HL-60/S4 (cell line): ENCODE measurements around the gene ECD.

Source experiments
- in situ Hi-C: fragments of 300-500 bp; cut with MboI; formaldehyde crosslinking; loops from 2 replicates; pipeline ENCODE4 v1.14.3; 2022; ENCODE audit warnings: low sequenced_read_pairs

ECD gene

GRCh38 chr10:73099141-73099540 lies 68.7 kb downstream of the ECD start:
- in situ Hi-C loops, result no loop called here

GRCh38 chr10:73097305-73097670 lies 70.5 kb downstream of the ECD start:
- in situ Hi-C loops, result no loop called here

GRCh38 chr10:73096449-73097304 lies 71.1 kb downstream of the ECD start, which contains the start of gene P4HA1:
TSS of gene P4HA1 (minus strand) at chr10:73096866. CDS start at chr10:73074883, 21,983 bp downstream.
- in situ Hi-C loops, result no loop called here

GRCh38 chr10:73096041-73096448 lies 71.8 kb downstream of the ECD start:
- in situ Hi-C loops, result no loop called here

- in situ Hi-C loops, result no loop called here
These were observed 72.3 kb downstream of the ECD start for GRCh38 chr10:73095481-73096021.

DNA sequence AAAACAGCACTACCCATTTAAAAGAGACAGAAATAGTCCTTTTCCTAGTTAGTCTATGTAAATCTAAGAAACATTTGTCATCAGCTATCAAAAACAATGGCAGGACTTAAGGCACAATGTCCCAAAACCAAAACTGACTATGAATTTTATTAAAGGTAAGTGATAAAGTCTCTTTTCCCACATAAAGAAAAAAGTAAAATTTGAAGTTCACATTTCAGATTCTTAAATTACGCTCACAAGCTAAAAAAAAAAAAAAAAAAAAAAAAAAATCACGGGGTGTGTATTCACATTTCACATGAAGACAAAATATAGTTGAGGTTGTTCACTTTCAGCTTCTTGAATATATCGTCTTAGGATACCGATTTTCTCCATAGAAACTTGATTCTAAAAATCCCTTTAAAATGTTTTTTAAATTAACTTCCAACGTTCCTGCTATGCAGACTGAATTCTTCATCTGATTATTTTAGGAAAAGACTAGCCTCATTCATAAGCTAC lies 72.8 kb downstream of the ECD start:
- in situ Hi-C loops, result no loop called here

DNA sequence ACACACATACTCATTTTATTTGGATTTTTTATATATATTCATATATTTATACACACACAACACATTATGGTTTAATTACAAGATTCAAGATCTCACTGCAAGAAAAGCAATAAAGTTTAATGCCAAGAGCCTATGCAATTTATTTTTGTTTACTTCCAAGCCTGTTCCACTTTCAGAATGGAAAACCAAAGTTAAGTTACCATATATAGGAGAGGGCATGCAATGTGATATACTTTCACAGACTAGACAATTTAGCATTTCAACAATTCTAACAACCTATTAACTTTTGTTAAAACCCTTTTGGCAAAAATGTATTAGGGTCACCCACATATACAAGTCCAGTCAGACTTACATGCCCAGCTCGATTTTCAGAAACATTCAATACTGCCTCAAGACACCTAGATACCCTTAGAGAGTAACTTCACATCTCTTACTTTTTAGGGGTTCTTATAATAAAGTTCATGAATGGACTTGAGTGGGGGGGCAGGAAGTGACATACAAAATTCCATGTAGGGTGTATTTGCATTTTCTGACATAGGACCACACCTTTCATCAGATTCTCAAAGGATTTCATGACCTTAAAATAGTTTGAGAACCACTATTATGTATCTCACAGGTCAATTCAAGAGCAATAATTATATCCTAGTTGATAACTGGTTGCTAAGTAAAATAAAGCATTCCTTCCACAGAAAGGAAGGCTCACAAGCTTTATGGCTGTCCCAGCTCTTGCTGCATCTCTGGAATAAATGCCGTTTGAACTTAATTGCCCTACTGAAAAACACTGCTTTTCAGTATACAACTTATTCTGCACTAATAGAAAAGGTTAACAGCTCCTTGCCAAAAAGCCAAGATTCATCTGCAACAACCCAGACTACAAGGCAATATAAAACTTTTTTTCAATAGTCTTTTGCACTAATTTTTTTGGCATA lies 73.6 kb downstream of the ECD start:
- in situ Hi-C loops, result no loop called here

- in situ Hi-C loops, result no loop called here
These were observed 75.0 kb downstream of the ECD start for GRCh38 chr10:73092830-73093229.

GRCh38 chr10:73088304-73088703 lies 79.5 kb downstream of the ECD start:
- in situ Hi-C loops, result no loop called here

GRCh38 chr10:73086816-73087215 lies 81.0 kb downstream of the ECD start:
- in situ Hi-C loops, result no loop called here

- in situ Hi-C loops, result no loop called here
These were observed 83.6 kb downstream of the ECD start for GRCh38 chr10:73084209-73084608.
